ENCODE data around the gene PODN.

PODN gene

GRCh38 chr1:53049574-53049967 is 12.4 kb upstream of the PODN start:
- no peak for DNase-seq (ENCODE audit: low read depth)
- no peak overlapping the region for H3K4me3 ChIP-seq (ENCODE audit: control insufficient read depth, low read depth, low read length)
- no peak for TF ChIP-seq CTCF (conservative IDR thresholded peaks at IDR 0.05; ENCODE audit: control insufficient read depth, insufficient read depth, low read depth, low read length)

- H3K4me3 ChIP-seq (ENCODE audit: control insufficient read depth, low read depth, low read length): no peak overlapping the region
- no peak for TF ChIP-seq CTCF (conservative IDR thresholded peaks at IDR 0.05; ENCODE audit: control insufficient read depth, insufficient read depth, low read depth, low read length)
- DNase-seq (ENCODE audit: low read depth): no peak
Observed at GRCh38 chr1:53050310-53050709, 11.7 kb upstream of the PODN start.

- no peak for TF ChIP-seq CTCF (conservative IDR thresholded peaks at IDR 0.05; ENCODE audit: control insufficient read depth, insufficient read depth, low read depth, low read length)
Observed at GRCh38 chr1:53051676-53052075, 10.3 kb upstream of the PODN start.

GRCh38 chr1:53057127-53057526 is 4.9 kb upstream of the PODN start:
- peak; percentile 25 for DNase-seq (ENCODE audit: low read depth)
- no peak overlapping the region for H3K4me3 ChIP-seq (ENCODE audit: control insufficient read depth, low read depth, low read length)
- no peak for TF ChIP-seq CTCF (conservative IDR thresholded peaks at IDR 0.05; ENCODE audit: control insufficient read depth, insufficient read depth, low read depth, low read length)

More at GRCh38 chr1:53051676-53052075, 10.3 kb upstream of the PODN start:
- H3K4me3 ChIP-seq (ENCODE audit: control insufficient read depth, low read depth, low read length): no peak overlapping the region
- DNase-seq (ENCODE audit: low read depth): no peak

- H3K4me3 ChIP-seq (ENCODE audit: control insufficient read depth, low read depth, low read length): no peak overlapping the region
- peak; percentile 76 for DNase-seq (ENCODE audit: low read depth)
- TF ChIP-seq CTCF (conservative IDR thresholded peaks at IDR 0.05; ENCODE audit: control insufficient read depth, insufficient read depth, low read depth, low read length): no peak
Observed at GRCh38 chr1:53060579-53060978, 1.4 kb upstream of the PODN start.

- peak overlapping the region; percentile 44 for H3K4me3 ChIP-seq (ENCODE audit: control insufficient read depth, low read depth, low read length)
- DNase-seq (ENCODE audit: low read depth): no peak
- no peak for TF ChIP-seq CTCF (conservative IDR thresholded peaks at IDR 0.05; ENCODE audit: control insufficient read depth, insufficient read depth, low read depth, low read length)
Observed at GRCh38 chr1:53061123-53061858, 722 bp upstream of the PODN start.

Data from fibroblast of mammary gland (primary cell).